ENCODE data around the gene WDR7.

Gene WDR7

DNA sequence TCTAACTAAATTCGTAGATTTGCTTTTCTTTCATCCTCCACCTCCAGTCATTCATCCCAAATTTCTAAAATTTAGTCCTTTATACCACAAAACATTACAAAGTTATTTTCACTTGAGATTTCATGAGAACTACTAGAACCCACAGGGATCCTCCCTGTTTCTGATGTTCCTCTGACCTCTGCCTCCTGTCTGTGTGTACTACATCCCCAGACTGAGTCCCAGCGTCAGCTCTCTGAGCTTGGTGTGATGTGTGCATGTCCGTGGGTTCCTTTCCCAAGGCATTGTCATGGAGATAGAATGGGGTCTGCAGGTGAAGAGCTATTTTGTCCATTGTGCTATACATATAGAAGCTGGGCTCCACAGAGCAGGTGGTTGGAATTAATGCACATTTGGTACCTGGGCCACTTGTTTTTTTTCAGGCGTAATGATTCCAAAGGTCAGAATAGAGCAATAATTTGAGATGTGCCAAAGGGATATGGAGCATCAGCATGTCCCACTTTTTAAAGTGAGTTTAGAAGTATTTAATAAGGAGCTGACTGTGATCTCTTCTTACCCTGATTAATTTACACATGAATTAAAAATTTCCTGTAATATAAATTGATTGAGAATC, 344.5 kb downstream of the WDR7 start:
- no peaks in the 10 kb centered on the region for H3K79me1 ChIP-seq (replicated peaks; ENCODE audit: low read length, poor library complexity, severe bottlenecking)
- no peak overlapping the region for H4K8ac ChIP-seq (ENCODE audit: low read length)
- no peak for DNase-seq
- H3K4me1 ChIP-seq (ENCODE audit: control insufficient read depth, insufficient read depth, low read depth, low read length): peaks cover 3% of the 10 kb centered on the region
- 86% methylated on average over 4 of the region's 4 CpGs for WGBS
- H2BK5ac ChIP-seq (ENCODE audit: low read depth, low read length, poor library complexity, severe bottlenecking): no peak overlapping the region
- no peak overlapping the region for H3K4ac ChIP-seq (ENCODE audit: low read depth in 1 of 2, low read length in 2 of 2)
- no peak overlapping the region for H2BK120ac ChIP-seq (ENCODE audit: low read depth, low read length)
- H2BK12ac ChIP-seq (ENCODE audit: low read length in 2 of 2): no peak overlapping the region
- H3K36me3 ChIP-seq (ENCODE audit: control insufficient read depth in 1 of 2, insufficient read depth in 2 of 2, low read depth in 1 of 2, low read length in 2 of 2): no peaks in the 10 kb centered on the region
- no peak overlapping the region for H4K91ac ChIP-seq (ENCODE audit: low read length)
- H3K4me3 ChIP-seq (ENCODE audit: insufficient read depth in 1 of 2, low read depth in 1 of 2, low read length in 2 of 2): no peak overlapping the region
- H3K27ac ChIP-seq (ENCODE audit: low read length, poor library complexity, severe bottlenecking): no peak overlapping the region
- no peaks in the 10 kb centered on the region for H3K27me3 ChIP-seq (ENCODE audit: control insufficient read depth in 1 of 2, insufficient read depth in 1 of 2, low read length in 2 of 2)
- no peak overlapping the region for H2AFZ ChIP-seq (ENCODE audit: low read depth, low read length)
- no peaks in the 10 kb centered on the region for H3K9me3 ChIP-seq (ENCODE audit: control insufficient read depth, low read length)
- H2BK15ac ChIP-seq (ENCODE audit: low read depth, poor library complexity, severe bottlenecking): no peak overlapping the region
- H2AK5ac ChIP-seq (ENCODE audit: low read length, severe bottlenecking): no peak overlapping the region
- H3K9ac ChIP-seq (ENCODE audit: low read length): no peak overlapping the region
- H3K4me2 ChIP-seq (ENCODE audit: low read length, poor library complexity, severe bottlenecking): no peak overlapping the region
- H3K23ac ChIP-seq (ENCODE audit: low read length in 2 of 2): no peak overlapping the region
- no peak overlapping the region for H3K14ac ChIP-seq (ENCODE audit: low read length in 2 of 2)
- no peak overlapping the region for H3K18ac ChIP-seq (ENCODE audit: low read depth in 1 of 2, low read length in 2 of 2)

DNA sequence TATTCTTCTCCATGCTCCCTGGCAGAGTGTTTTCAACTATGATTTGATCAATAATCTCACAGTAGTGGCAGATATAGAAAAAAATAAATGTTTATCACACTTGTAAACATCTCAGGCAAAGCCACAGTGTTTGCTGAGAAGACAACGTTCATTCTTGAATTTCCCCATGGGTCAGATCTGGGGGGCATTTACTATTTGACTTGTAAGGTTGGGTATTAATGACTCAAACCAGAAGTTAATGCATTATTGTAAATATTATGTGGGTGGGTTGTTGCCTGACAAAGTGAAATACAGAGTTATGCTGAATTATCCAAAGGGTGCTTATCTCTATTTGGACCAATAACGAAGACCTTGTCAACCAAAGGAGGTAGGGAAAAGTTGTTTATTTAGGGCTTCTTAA, 346.0 kb downstream of the WDR7 start:
- no peak overlapping the region for H3K18ac ChIP-seq (ENCODE audit: low read depth in 1 of 2, low read length in 2 of 2)
- no peak overlapping the region for H4K8ac ChIP-seq (ENCODE audit: low read length)
- H3K4ac ChIP-seq (ENCODE audit: low read depth in 1 of 2, low read length in 2 of 2): no peak overlapping the region
- H3K9me3 ChIP-seq (ENCODE audit: control insufficient read depth, low read length): no peaks in the 10 kb centered on the region
- no peak overlapping the region for H2BK12ac ChIP-seq (ENCODE audit: low read length in 2 of 2)
- no peak overlapping the region for H2BK15ac ChIP-seq (ENCODE audit: low read depth, poor library complexity, severe bottlenecking)
- no peak overlapping the region for H4K91ac ChIP-seq (ENCODE audit: low read length)
- H3K27ac ChIP-seq (ENCODE audit: low read length, poor library complexity, severe bottlenecking): no peak overlapping the region
- WGBS: 74% methylated on average over 1 of the region's 2 CpGs
- H3K14ac ChIP-seq (ENCODE audit: low read length in 2 of 2): no peak overlapping the region
- H3K27me3 ChIP-seq (ENCODE audit: control insufficient read depth in 1 of 2, insufficient read depth in 1 of 2, low read length in 2 of 2): no peaks in the 10 kb centered on the region
- H2BK120ac ChIP-seq (ENCODE audit: low read depth, low read length): no peak overlapping the region
- no peak overlapping the region for H3K9ac ChIP-seq (ENCODE audit: low read length)
- H2AFZ ChIP-seq (ENCODE audit: low read depth, low read length): no peak overlapping the region
- H2BK5ac ChIP-seq (ENCODE audit: low read depth, low read length, poor library complexity, severe bottlenecking): no peak overlapping the region
- no peak overlapping the region for H3K4me3 ChIP-seq (ENCODE audit: insufficient read depth in 1 of 2, low read depth in 1 of 2, low read length in 2 of 2)
- no peak overlapping the region for H2AK5ac ChIP-seq (ENCODE audit: low read length, severe bottlenecking)
- H3K79me1 ChIP-seq (replicated peaks; ENCODE audit: low read length, poor library complexity, severe bottlenecking): no peaks in the 10 kb centered on the region
- H3K4me2 ChIP-seq (ENCODE audit: low read length, poor library complexity, severe bottlenecking): no peak overlapping the region
- H3K23ac ChIP-seq (ENCODE audit: low read length in 2 of 2): no peak overlapping the region
- no peak for DNase-seq
- H3K36me3 ChIP-seq (ENCODE audit: control insufficient read depth in 1 of 2, insufficient read depth in 2 of 2, low read depth in 1 of 2, low read length in 2 of 2): no peaks in the 10 kb centered on the region
- H3K4me1 ChIP-seq (ENCODE audit: control insufficient read depth, insufficient read depth, low read depth, low read length): peaks cover 3% of the 10 kb centered on the region

DNA sequence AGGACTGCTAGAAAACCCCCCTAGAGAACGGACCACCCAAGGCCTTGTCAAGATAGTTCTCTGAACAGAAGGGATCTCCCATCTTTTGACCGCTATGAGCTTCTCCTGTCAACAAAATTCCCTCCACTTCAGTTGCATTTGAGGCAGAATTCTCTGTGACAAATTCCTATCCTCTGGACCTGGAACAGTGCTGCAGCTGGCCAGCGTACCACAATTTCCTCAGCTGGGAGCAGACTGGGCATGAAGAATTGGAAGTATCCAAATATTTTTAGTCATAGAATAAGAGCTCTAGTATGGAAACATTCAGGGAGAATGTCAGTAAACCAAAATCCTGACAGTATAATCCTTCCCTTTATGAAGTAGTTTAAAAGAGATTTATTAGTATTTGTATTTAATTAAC, 348.7 kb downstream of the WDR7 start:
- no peak overlapping the region for H3K4me2 ChIP-seq (ENCODE audit: low read length, poor library complexity, severe bottlenecking)
- H3K23ac ChIP-seq (ENCODE audit: low read length in 2 of 2): no peak overlapping the region
- H2AFZ ChIP-seq (ENCODE audit: low read depth, low read length): no peak overlapping the region
- no peak overlapping the region for H2BK12ac ChIP-seq (ENCODE audit: low read length in 2 of 2)
- no peak overlapping the region for H3K9ac ChIP-seq (ENCODE audit: low read length)
- no peak overlapping the region for H4K91ac ChIP-seq (ENCODE audit: low read length)
- H3K27me3 ChIP-seq (ENCODE audit: control insufficient read depth in 1 of 2, insufficient read depth in 1 of 2, low read length in 2 of 2): no peaks in the 10 kb centered on the region
- DNase-seq: no peak
- no peaks in the 10 kb centered on the region for H3K4me1 ChIP-seq (ENCODE audit: control insufficient read depth, insufficient read depth, low read depth, low read length)
- no peak overlapping the region for H2BK120ac ChIP-seq (ENCODE audit: low read depth, low read length)
- H3K27ac ChIP-seq (ENCODE audit: low read length, poor library complexity, severe bottlenecking): no peak overlapping the region
- no peak overlapping the region for H3K4me3 ChIP-seq (ENCODE audit: insufficient read depth in 1 of 2, low read depth in 1 of 2, low read length in 2 of 2)
- H2AK5ac ChIP-seq (ENCODE audit: low read length, severe bottlenecking): no peak overlapping the region
- H3K9me3 ChIP-seq (ENCODE audit: control insufficient read depth, low read length): no peaks in the 10 kb centered on the region
- no peak overlapping the region for H3K4ac ChIP-seq (ENCODE audit: low read depth in 1 of 2, low read length in 2 of 2)
- H2BK15ac ChIP-seq (ENCODE audit: low read depth, poor library complexity, severe bottlenecking): no peak overlapping the region
- H4K8ac ChIP-seq (ENCODE audit: low read length): no peak overlapping the region
- H3K14ac ChIP-seq (ENCODE audit: low read length in 2 of 2): no peak overlapping the region
- H3K36me3 ChIP-seq (ENCODE audit: control insufficient read depth in 1 of 2, insufficient read depth in 2 of 2, low read depth in 1 of 2, low read length in 2 of 2): no peaks in the 10 kb centered on the region
- no peak overlapping the region for H3K18ac ChIP-seq (ENCODE audit: low read depth in 1 of 2, low read length in 2 of 2)
- 100% methylated on average over 2 of the region's 3 CpGs for WGBS
- H2BK5ac ChIP-seq (ENCODE audit: low read depth, low read length, poor library complexity, severe bottlenecking): peak overlapping the region; percentile 14
- no peaks in the 10 kb centered on the region for H3K79me1 ChIP-seq (replicated peaks; ENCODE audit: low read length, poor library complexity, severe bottlenecking)

DNA sequence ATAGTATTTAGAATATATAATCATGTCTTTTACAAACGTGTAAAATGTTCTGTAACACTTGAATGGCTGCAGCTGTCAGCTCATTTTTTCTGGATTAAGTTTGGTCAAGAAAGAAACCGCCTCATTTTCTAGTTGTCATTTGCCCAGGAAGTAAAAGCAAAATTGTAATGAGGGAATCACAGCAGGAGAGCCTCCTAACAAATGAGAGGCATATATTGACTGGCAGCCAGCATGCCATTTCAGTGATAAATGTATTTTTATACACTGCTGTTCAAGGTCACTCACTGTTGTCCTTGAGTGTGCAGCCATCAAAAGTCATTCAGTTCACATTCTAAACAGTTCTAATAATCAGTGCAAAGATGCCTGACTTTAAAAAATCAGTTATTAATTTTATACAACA, 351.5 kb downstream of the WDR7 start:
- 87% methylated on average over 2 of the region's 2 CpGs for WGBS
- no peak overlapping the region for H2BK120ac ChIP-seq (ENCODE audit: low read depth, low read length)
- no peak overlapping the region for H3K9ac ChIP-seq (ENCODE audit: low read length)
- H3K4me2 ChIP-seq (ENCODE audit: low read length, poor library complexity, severe bottlenecking): no peak overlapping the region
- no peak overlapping the region for H4K8ac ChIP-seq (ENCODE audit: low read length)
- H3K36me3 ChIP-seq (ENCODE audit: control insufficient read depth in 1 of 2, insufficient read depth in 2 of 2, low read depth in 1 of 2, low read length in 2 of 2): no peaks in the 10 kb centered on the region
- no peak for DNase-seq
- H2AK5ac ChIP-seq (ENCODE audit: low read length, severe bottlenecking): no peak overlapping the region
- H3K23ac ChIP-seq (ENCODE audit: low read length in 2 of 2): no peak overlapping the region
- H3K27me3 ChIP-seq (ENCODE audit: control insufficient read depth in 1 of 2, insufficient read depth in 1 of 2, low read length in 2 of 2): no peaks in the 10 kb centered on the region
- no peak overlapping the region for H3K4me3 ChIP-seq (ENCODE audit: insufficient read depth in 1 of 2, low read depth in 1 of 2, low read length in 2 of 2)
- H2AFZ ChIP-seq (ENCODE audit: low read depth, low read length): no peak overlapping the region
- no peaks in the 10 kb centered on the region for H3K4me1 ChIP-seq (ENCODE audit: control insufficient read depth, insufficient read depth, low read depth, low read length)
- no peaks in the 10 kb centered on the region for H3K79me1 ChIP-seq (replicated peaks; ENCODE audit: low read length, poor library complexity, severe bottlenecking)
- H4K91ac ChIP-seq (ENCODE audit: low read length): no peak overlapping the region
- H2BK15ac ChIP-seq (ENCODE audit: low read depth, poor library complexity, severe bottlenecking): no peak overlapping the region
- H3K27ac ChIP-seq (ENCODE audit: low read length, poor library complexity, severe bottlenecking): no peak overlapping the region
- H3K9me3 ChIP-seq (ENCODE audit: control insufficient read depth, low read length): no peaks in the 10 kb centered on the region
- no peak overlapping the region for H3K18ac ChIP-seq (ENCODE audit: low read depth in 1 of 2, low read length in 2 of 2)
- H2BK5ac ChIP-seq (ENCODE audit: low read depth, low read length, poor library complexity, severe bottlenecking): no peak overlapping the region
- H3K4ac ChIP-seq (ENCODE audit: low read depth in 1 of 2, low read length in 2 of 2): no peak overlapping the region
- no peak overlapping the region for H2BK12ac ChIP-seq (ENCODE audit: low read length in 2 of 2)
- H3K14ac ChIP-seq (ENCODE audit: low read length in 2 of 2): no peak overlapping the region

All from mesenchymal stem cell (in vitro differentiated cells and primary cell).